SK-N-SH (cell line): ENCODE results near the gene ZNF599.

Experiments used
- CTCF ChIP-seq: fragments of 200-600 bp; sonication (generic); IDR thresholded peaks from 2 replicates; pipeline ENCODE4 v1.6.1; 2017; ENCODE audit warnings: antibody characterized with exemption, mild to moderate bottlenecking, moderate library complexity
- ELF1 ChIP-seq: IDR thresholded peaks from 2 replicates; pipeline ENCODE4 v1.4.0; 2012
- EP300 ChIP-seq, 2 experiments: IDR thresholded peaks; 2 replicates each; pipeline versions ENCODE4 v1.4.0 to v1.6.1; 2012; ENCODE audit warnings: borderline replicate concordance in 1 of 2, low read depth in 1 of 2, low read length in 1 of 2
- FOSL2 ChIP-seq: IDR thresholded peaks from 2 replicates; pipeline ENCODE4 v1.4.0; 2012; ENCODE audit warnings: low read depth, mild to moderate bottlenecking, moderate library complexity, borderline replicate concordance
- FOXM1 ChIP-seq: IDR thresholded peaks from 2 replicates; pipeline ENCODE4 v1.4.0; 2012; ENCODE audit warnings: low read depth, mild to moderate bottlenecking
- GABPA ChIP-seq: IDR thresholded peaks from 2 replicates; pipeline ENCODE4 v1.4.0; 2012; ENCODE audit warnings: low read depth, mild to moderate bottlenecking
- NFIC ChIP-seq: IDR thresholded peaks from 2 replicates; pipeline ENCODE4 v1.4.0; 2012; ENCODE audit warnings: borderline replicate concordance
- POLR2AphosphoS5 ChIP-seq: IDR thresholded peaks from 2 replicates; pipeline ENCODE4 v1.6.1; 2012; ENCODE audit warnings: low read depth, low read length
- RAD21 ChIP-seq: IDR thresholded peaks from 2 replicates; pipeline ENCODE4 v1.6.1; 2012; ENCODE audit warnings: mild to moderate bottlenecking, low read length
- RCOR1 ChIP-seq: fragments of 150-350 bp; IDR thresholded peaks from 2 replicates; pipeline ENCODE4 v1.6.1; 2017; ENCODE audit warnings: antibody characterized with exemption, low read length
- REST ChIP-seq: IDR thresholded peaks from 2 replicates; pipeline ENCODE4 v1.6.1; 2012; ENCODE audit warnings: mild to moderate bottlenecking, low read depth, low read length, moderate library complexity
- TCF12 ChIP-seq: IDR thresholded peaks from 2 replicates; pipeline ENCODE4 v1.4.0; 2012
- TEAD4 ChIP-seq: IDR thresholded peaks from 2 replicates; pipeline ENCODE4 v1.4.0; 2012; ENCODE audit warnings: mild to moderate bottlenecking, borderline replicate concordance; ENCODE audit not compliant: insufficient read depth
- USF1 ChIP-seq: IDR thresholded peaks from 2 replicates; pipeline ENCODE4 v1.4.0; 2012; ENCODE audit warnings: low read depth, borderline replicate concordance

GRCh38 chr19:34731019-34731829 is 41.8 kb downstream of the ZNF599 start:
- no peak for TF ChIP-seq CTCF
- TF ChIP-seq REST, result no peak
- no peak for TF ChIP-seq FOXM1
- no peak for TF ChIP-seq NFIC
- no peak for TF ChIP-seq TCF12
- no peak for TF ChIP-seq FOSL2
- no peak for TF ChIP-seq GABPA
- no peak for TF ChIP-seq RAD21
- no peak for TF ChIP-seq POLR2AphosphoS5
- no peak for TF ChIP-seq RCOR1
- TF ChIP-seq USF1, result no peak
- no peak for TF ChIP-seq EP300 (IDR thresholded peaks at IDR 0.05; ENCODE audit: borderline replicate concordance in 1 of 2, low read depth in 1 of 2, low read length in 1 of 2)
- no peak for TF ChIP-seq ELF1
- no peak for TF ChIP-seq TEAD4
